Body of pancreas (tissue), 4 donors: ENCODE results near the gene KBTBD3. TPM values are rescaled to one million over a fixed set of nuclear protein-coding genes. Genes with fewer than 3 reads are reported as not detected.
A peak's percentile ranks its signal among the peaks of the same experiment; 100 is the strongest.

Experiments used
- ATAC-seq: fragments of 150-250 bp; one replicate; pipeline ENCODE4 v1.9.1; 2016
- DNase-seq, 4 donors: peaks; one replicate each; pipeline ENCODE4 v3.0.0-alpha.2; 2019
- H3K27ac ChIP-seq, 4 donors: fragments of 200-600 bp; sonication (generic); 1 replicate in 3 of 4; 2 replicates in 1 of 4; pipeline versions ENCODE4 v1.5.1 to v1.6.1; 2016 to 2019; ENCODE audit warnings: mild to moderate bottlenecking in 1 of 4, mixed read lengths in 1 of 4, moderate library complexity in 1 of 4
- H3K27me3 ChIP-seq, 2 donors: fragments of 200-600 bp; sonication (generic); one replicate each; pipeline ENCODE4 v1.6.0; 2016; ENCODE audit warnings: mild to moderate bottlenecking in 1 of 2
- H3K36me3 ChIP-seq, 2 donors: fragments of 200-600 bp; sonication (generic); replicated peaks in 1 of 2; 2 replicates each; pipeline ENCODE4 v1.5.1; 2016; ENCODE audit warnings: low read depth in 2 of 2; ENCODE audit not compliant: insufficient read depth in 1 of 2
- H3K4me1 ChIP-seq: fragments of 200-600 bp; sonication (generic); one replicate; pipeline ENCODE4 v1.6.0; 2016
- H3K4me3 ChIP-seq, 2 donors: fragments of 200-600 bp; sonication (generic); 1 replicate in 1 of 2; 2 replicates in 1 of 2; pipeline ENCODE4 v1.5.1; 2016 to 2019
- H3K9me3 ChIP-seq, 3 donors: fragments of 200-600 bp; sonication (generic); 1 replicate in 2 of 3; 2 replicates in 1 of 3; pipeline ENCODE4 v1.5.1; 2016
- POLR2A ChIP-seq, 3 donors: fragments of 450-650 bp; IDR thresholded peaks; one replicate each; pipeline ENCODE4 v1.6.1; 2016; ENCODE audit warnings: antibody characterized with exemption in 3 of 3, mild to moderate bottlenecking in 2 of 3
- WGBS, 2 donors: methylation state at CpG; one replicate each; pipeline ENCODE4 v1.1.5; 2017; 5-methylcytosine and 5-hydroxymethylcytosine counted together
- intact Hi-C: fragments of 100-400 bp; cut with DNase I; formaldehyde crosslinking; loops from one replicate; pipeline ENCODE4 v1.15.1; 2023
- total RNA-seq, 2 donors: library from RNA; depleted of rRNA; stranded (reverse); fragments of >200 nt; gene quantifications; one replicate each; pipeline ENCODE4 v1.1.0, GENCODE V29; 2016
- TF ChIP-seq, protein P1 (sequence below), 7 experiments: fragments of 450-650 bp in 4 of 7; fragments of 200-600 bp in 3 of 7; sonication (generic) in 3 of 7; IDR thresholded peaks; one replicate each; pipeline ENCODE4 v1.5.1; 2016 to 2019; ENCODE audit warnings: antibody characterized with exemption in 7 of 7

KBTBD3 gene, protein sequence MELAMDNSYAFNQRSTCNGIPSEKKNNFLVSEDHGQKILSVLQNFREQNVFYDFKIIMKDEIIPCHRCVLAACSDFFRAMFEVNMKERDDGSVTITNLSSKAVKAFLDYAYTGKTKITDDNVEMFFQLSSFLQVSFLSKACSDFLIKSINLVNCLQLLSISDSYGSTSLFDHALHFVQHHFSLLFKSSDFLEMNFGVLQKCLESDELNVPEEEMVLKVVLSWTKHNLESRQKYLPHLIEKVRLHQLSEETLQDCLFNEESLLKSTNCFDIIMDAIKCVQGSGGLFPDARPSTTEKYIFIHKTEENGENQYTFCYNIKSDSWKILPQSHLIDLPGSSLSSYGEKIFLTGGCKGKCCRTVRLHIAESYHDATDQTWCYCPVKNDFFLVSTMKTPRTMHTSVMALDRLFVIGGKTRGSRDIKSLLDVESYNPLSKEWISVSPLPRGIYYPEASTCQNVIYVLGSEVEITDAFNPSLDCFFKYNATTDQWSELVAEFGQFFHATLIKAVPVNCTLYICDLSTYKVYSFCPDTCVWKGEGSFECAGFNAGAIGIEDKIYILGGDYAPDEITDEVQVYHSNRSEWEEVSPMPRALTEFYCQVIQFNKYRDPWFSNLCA
- total RNA-seq = 1 to 10 TPM; 2.0 to 5.7 TPM

DNA sequence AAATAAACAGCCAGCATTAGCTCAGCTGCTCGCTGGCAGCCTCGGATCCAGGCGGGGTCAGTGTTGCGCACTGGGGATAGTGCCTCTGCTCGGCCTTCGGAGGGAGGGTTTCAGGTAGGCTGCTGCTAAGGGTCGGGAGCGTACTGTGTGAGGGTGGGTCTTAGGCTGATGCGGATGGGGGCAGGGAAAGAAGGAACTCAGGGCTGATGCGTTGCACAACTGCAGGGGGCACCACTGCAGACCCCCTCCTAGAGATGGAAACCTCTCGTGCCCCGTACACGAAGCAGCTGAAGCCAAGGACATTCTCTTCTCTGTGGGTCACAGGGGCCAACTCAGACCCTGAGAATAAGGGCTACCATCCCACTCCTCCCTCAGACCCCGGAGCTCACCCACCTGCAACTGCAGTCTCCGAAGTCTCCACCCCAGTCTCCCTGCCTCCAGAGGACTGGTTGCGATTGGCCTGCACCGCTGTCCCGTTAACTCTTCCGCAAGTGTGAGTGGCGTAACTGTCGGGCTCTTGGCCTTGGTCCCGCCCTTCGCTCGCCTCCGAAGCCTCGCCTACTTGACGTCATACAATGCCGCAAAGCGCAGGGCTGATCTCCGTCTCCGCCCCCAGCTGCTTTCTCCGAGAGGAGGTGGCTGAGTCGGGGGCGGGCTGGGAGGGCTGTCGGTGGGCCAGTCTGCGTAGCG, at the start of gene KBTBD3:
Gene KBTBD3 (minus strand): TSS at position 429 of the 690 bp plus-strand sequence. CDS start 18,250 bp downstream, outside the sequence.
- Histone ChIP-seq H3K27me3 (no peaks in the 10 kb centered on the region), H3K27ac (peak within 1 kb of the TSS; percentile 96 to 99 (median 98)), H3K36me3 (peaks cover 0 to 3% of the 10 kb centered on the region in 2 donors), H3K9me3 (no peaks in the 10 kb centered on the region), H3K4me3 (peak within 1 kb of the TSS; percentile 66 to 71), H3K4me1 (peaks cover 36% of the 10 kb centered on the region)
- ATAC-seq = peak; percentile 94
- DNase-seq = peak; percentile 99 to 100 (median 99)
- WGBS, 2 donors = 0% methylated on average over 13 to 37 of the region's 37 CpGs
- TF ChIP-seq, protein P1, sequence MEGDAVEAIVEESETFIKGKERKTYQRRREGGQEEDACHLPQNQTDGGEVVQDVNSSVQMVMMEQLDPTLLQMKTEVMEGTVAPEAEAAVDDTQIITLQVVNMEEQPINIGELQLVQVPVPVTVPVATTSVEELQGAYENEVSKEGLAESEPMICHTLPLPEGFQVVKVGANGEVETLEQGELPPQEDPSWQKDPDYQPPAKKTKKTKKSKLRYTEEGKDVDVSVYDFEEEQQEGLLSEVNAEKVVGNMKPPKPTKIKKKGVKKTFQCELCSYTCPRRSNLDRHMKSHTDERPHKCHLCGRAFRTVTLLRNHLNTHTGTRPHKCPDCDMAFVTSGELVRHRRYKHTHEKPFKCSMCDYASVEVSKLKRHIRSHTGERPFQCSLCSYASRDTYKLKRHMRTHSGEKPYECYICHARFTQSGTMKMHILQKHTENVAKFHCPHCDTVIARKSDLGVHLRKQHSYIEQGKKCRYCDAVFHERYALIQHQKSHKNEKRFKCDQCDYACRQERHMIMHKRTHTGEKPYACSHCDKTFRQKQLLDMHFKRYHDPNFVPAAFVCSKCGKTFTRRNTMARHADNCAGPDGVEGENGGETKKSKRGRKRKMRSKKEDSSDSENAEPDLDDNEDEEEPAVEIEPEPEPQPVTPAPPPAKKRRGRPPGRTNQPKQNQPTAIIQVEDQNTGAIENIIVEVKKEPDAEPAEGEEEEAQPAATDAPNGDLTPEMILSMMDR (IDR thresholded peaks at IDR 0.05) = peak in 3 of 7 experiments; percentile 17 to 51 (median 19)
- TF ChIP-seq POLR2A (IDR thresholded peaks at IDR 0.05) = peak; percentile 82 to 98 (median 97)
- intact Hi-C loops = no loop called here

DNA sequence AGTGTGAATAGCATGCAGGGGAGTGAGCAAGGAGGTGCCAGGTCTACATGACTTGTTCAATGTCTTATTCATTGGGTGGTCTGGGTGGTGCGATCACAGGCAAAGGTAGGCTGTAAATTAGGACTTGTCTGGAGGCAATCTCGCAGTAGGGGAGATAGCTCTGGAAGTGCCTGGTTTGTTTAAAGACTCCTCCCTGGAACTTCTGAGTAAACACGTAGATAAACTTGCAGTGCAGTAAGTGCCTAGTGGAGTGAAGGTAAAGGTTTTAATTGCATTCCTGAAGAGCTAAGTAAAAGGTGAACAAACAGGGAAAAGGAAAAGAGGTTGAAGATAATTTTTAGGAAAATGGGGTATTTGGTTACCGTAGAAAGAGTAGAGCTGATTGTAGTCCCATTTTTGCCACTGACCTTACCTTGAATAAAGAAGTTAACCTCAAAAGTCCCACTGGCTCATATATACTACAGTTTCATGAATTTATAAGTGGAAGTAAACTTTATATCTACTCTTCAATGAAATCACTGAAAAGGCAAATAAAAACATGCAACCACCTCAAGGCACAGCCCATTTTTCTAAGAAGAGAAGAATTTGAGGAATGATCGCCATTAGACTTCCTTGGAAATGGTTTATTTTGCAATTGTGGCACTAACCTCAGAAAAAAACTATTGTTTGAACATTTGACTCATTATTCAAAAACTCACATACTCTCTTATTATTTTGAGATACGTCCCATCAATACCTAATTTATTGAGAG, 44.6 kb upstream of the KBTBD3 start:
- DNase-seq (no peak), ATAC-seq (no peak)
- Histone ChIP-seq H3K36me3 (no peaks in the 10 kb centered on the region), H3K4me3 (no peak overlapping the region), H3K27me3 (no peaks in the 10 kb centered on the region), H3K9me3 (no peaks in the 10 kb centered on the region), H3K4me1 (no peaks in the 10 kb centered on the region), H3K27ac (no peak overlapping the region)
- TF ChIP-seq POLR2A (IDR thresholded peaks at IDR 0.05) = no peak
- TF ChIP-seq, protein P1 (IDR thresholded peaks at IDR 0.05) = no peak
- WGBS, 2 donors = 71 to 73% methylated on average over 6 of the region's 6 CpGs
- intact Hi-C loops = no loop called here

DNA sequence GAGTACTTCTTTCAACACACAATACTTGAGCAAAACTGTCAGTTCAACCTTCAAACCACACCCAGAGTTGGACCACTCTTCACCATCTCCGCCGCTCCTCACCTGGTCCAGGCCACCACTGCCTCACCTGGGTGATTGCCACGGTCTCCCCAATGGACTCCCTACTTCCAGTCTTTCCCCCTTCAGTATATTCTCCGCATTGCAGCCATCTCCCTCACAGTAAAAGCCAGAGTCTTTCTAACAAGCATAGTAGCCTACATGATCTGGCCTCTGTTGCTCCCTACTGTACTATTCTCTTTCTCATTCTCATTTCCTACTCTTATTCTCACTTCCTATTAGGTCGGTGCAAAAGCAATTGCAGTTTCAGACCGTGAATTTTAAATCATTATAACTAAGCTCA, 28.8 kb upstream of the KBTBD3 start:
- no peaks in the 10 kb centered on the region for H3K27me3 ChIP-seq
- 87 to 88% methylated on average over 6 of the region's 6 CpGs for WGBS, 2 donors
- no peaks in the 10 kb centered on the region for H3K36me3 ChIP-seq
- TF ChIP-seq POLR2A (IDR thresholded peaks at IDR 0.05) = no peak
- TF ChIP-seq, protein P1 (IDR thresholded peaks at IDR 0.05) = no peak
- H3K4me3 ChIP-seq = no peak overlapping the region
- ATAC-seq (no peak), DNase-seq (no peak)
- no peaks in the 10 kb centered on the region for H3K9me3 ChIP-seq
- intact Hi-C loops = no loop called here
- no peaks in the 10 kb centered on the region for H3K4me1 ChIP-seq
- H3K27ac ChIP-seq = no peak overlapping the region

DNA sequence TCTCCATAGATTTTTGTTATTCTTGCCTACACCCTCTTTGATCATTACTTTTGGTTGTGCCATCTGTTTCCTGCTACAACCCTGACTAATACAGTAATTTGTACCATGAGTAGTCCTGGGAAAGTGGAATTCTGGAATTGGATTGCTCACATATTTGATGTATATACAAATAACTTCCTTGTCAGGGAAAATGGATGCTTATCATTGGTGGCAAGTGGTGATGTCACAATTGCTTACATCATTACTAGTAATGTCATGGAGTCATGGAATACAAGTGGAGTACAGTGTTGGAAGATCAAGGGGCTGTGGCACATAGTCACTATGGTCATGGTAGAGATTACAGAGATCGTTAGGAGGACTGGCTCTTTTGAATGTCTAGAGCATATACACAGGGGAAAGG, 24.7 kb upstream of the KBTBD3 start:
- Histone ChIP-seq H3K4me1 (no peaks in the 10 kb centered on the region), H3K27me3 (no peaks in the 10 kb centered on the region), H3K9me3 (no peaks in the 10 kb centered on the region), H3K36me3 (peaks cover 3 to 5% of the 10 kb centered on the region in 2 donors), H3K27ac (no peak overlapping the region), H3K4me3 (no peak overlapping the region)
- DNase-seq (no peak), ATAC-seq (no peak)
- intact Hi-C loops = no loop called here
- TF ChIP-seq, protein P1 (IDR thresholded peaks at IDR 0.05) = no peak
- WGBS, 2 donors = 89 to 97% methylated on average over 1 of the region's 1 CpG
